Testis (tissue), 3 donors: ENCODE results near the gene STK40. TPM values are rescaled to one million over a fixed set of nuclear protein-coding genes. Genes with fewer than 3 reads are reported as not detected.

Experiments used
- DNase-seq: peaks from one replicate; pipeline ENCODE4 v3.0.0-alpha.2; 2019
- H3K27ac ChIP-seq, 2 donors: fragments of 200-600 bp; sonication (generic); one replicate each; pipeline ENCODE4 v1.5.1; 2019
- H3K27me3 ChIP-seq: fragments of 200-600 bp; sonication (generic); one replicate; pipeline ENCODE4 v1.5.1; 2019
- H3K36me3 ChIP-seq: fragments of 200-600 bp; sonication (generic); one replicate; pipeline ENCODE4 v1.5.1; 2017; ENCODE audit warnings: low read depth; ENCODE audit errors: missing control alignments
- H3K4me1 ChIP-seq: fragments of 200-600 bp; sonication (generic); one replicate; pipeline ENCODE4 v1.5.1; 2019
- H3K4me3 ChIP-seq, 2 donors: fragments of 200-600 bp; sonication (generic); one replicate each; pipeline ENCODE4 v1.5.1; 2017 to 2019
- H3K9me3 ChIP-seq: fragments of 200-600 bp; sonication (generic); one replicate; pipeline ENCODE4 v1.5.1; 2017
- POLR2A ChIP-seq: fragments of 450-650 bp; IDR thresholded peaks from one replicate; pipeline ENCODE4 v1.6.1; 2017; ENCODE audit warnings: antibody characterized with exemption, mild to moderate bottlenecking, moderate library complexity
- WGBS, 2 donors: methylation state at CpG; one replicate each; pipeline ENCODE4 v1.1.5; 2018; 5-methylcytosine and 5-hydroxymethylcytosine counted together
- intact Hi-C: fragments of 100-400 bp; cut with DNase I; formaldehyde crosslinking; loops from one replicate; pipeline ENCODE4 v1.15.1; 2023; ENCODE audit warnings: low total_unique reads
- polyA plus RNA-seq: library from polyadenylated mRNA; stranded (reverse); fragments of 350-450 nt; fragmentation: Illumina TruSeq; extraction: RNeasy Lipid Tissue Mini Kit (QIAGEN cat#74804); gene quantifications from one replicate; pipeline ENCODE4 v1.2.3, GENCODE V29; 2014; ENCODE audit warnings: low read depth, low replicate concordance; ENCODE audit not compliant: insufficient read depth
- total RNA-seq, 2 donors: library from RNA; depleted of rRNA; stranded (reverse); fragments of >200 nt; gene quantifications; one replicate each; pipeline ENCODE4 v1.2.3, GENCODE V29; 2016
- TF ChIP-seq, protein P1 (sequence below), 3 experiments: fragments of 450-650 bp in 2 of 3; fragments of 200-600 bp in 1 of 3; sonication (generic) in 1 of 3; IDR thresholded peaks; one replicate each; pipeline ENCODE4 v1.5.1; 2016 to 2019; ENCODE audit warnings: antibody characterized with exemption in 3 of 3, mild to moderate bottlenecking in 2 of 3, moderate library complexity in 1 of 3

Gene STK40
- total and polyA plus RNA-seq, 3 donors from 2014 or later, result 126 to 159 (median 140) TPM

DNA sequence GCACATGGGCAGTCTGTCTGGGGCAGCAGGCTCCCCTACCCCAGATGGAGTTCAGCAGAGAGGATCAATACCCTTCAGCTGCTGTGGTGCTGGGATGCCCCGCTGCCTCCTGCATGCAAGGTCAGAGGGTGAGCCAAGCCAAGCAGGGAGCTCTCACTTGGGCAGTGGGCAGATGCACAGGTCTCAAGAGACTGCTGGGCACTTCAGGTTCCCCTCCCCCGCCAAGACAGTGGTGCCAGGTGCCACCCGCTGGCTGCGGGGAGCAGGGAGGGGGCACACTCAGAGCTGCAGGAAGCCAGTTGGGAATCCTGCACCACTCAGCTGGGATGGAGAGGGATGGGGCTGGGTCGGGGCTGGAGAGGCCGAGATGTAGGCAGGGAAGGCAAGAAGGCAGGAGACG lies 46.5 kb downstream of the STK40 start:
- intact Hi-C loops, result no loop called here
- Histone ChIP-seq H3K9me3 (no peaks in the 10 kb centered on the region), H3K27ac (peak overlapping the region in 1 of 2 donors; percentile 1), H3K4me3 (no peak overlapping the region), H3K27me3 (no peaks in the 10 kb centered on the region), H3K4me1 (peaks cover 22% of the 10 kb centered on the region), H3K36me3 (no peaks in the 10 kb centered on the region)
- TF ChIP-seq, protein P1, sequence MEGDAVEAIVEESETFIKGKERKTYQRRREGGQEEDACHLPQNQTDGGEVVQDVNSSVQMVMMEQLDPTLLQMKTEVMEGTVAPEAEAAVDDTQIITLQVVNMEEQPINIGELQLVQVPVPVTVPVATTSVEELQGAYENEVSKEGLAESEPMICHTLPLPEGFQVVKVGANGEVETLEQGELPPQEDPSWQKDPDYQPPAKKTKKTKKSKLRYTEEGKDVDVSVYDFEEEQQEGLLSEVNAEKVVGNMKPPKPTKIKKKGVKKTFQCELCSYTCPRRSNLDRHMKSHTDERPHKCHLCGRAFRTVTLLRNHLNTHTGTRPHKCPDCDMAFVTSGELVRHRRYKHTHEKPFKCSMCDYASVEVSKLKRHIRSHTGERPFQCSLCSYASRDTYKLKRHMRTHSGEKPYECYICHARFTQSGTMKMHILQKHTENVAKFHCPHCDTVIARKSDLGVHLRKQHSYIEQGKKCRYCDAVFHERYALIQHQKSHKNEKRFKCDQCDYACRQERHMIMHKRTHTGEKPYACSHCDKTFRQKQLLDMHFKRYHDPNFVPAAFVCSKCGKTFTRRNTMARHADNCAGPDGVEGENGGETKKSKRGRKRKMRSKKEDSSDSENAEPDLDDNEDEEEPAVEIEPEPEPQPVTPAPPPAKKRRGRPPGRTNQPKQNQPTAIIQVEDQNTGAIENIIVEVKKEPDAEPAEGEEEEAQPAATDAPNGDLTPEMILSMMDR (IDR thresholded peaks at IDR 0.05), result no peak
- no peak for TF ChIP-seq POLR2A
- DNase-seq, result no peak
- 75 to 88% methylated on average over 6 to 7 of the region's 7 CpGs for WGBS, 2 donors

DNA sequence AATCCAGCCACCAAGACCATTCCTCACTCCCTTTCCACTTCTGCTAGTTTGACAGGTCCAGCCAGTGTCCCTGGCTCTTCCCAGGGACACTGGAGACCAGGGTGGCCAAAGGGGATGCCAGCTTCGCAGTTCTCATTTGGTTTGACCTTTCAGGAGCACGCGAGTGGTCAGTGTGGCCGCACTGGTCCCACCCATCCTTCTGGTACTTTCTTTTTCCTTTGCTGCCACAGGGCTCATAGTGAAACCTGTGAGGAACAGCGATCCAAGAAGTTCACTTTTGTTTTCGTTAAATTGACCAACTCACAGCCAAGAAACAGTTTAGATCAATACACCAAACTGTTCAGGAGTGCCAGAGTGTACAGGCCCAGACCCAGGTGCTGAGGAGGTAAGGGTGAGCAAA lies 47.9 kb downstream of the STK40 start:
- intact Hi-C loops, result no loop called here
- DNase-seq, result no peak
- Histone ChIP-seq H3K9me3 (no peaks in the 10 kb centered on the region), H3K27ac (no peak overlapping the region), H3K27me3 (no peaks in the 10 kb centered on the region), H3K36me3 (no peaks in the 10 kb centered on the region), H3K4me1 (peaks cover 21% of the 10 kb centered on the region), H3K4me3 (no peak overlapping the region)
- TF ChIP-seq POLR2A, result no peak
- TF ChIP-seq, protein P1 (IDR thresholded peaks at IDR 0.05), result no peak
- 92 to 94% methylated on average over 6 of the region's 6 CpGs for WGBS, 2 donors

DNA sequence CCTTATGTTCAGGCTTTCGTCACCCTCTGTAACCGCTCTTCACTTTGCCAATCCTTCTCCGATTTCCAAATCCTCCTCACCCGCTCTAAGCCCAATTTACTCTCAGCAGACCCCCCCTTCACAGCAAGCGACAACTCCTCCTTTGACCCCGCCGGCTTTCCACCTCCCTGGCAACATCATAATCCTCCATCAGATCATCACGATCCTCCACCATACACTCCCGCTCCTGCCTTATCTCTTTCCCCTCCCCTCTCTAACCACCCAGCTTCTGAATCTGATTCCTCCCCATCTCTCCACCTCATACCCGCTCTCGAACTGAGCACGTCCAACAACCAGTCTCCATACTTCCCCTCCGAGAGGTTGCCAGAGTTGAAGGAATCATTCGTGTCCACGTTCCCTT lies 54.8 kb downstream of the STK40 start:
- TF ChIP-seq, protein P1 (IDR thresholded peaks at IDR 0.05), result no peak
- TF ChIP-seq POLR2A, result no peak
- Histone ChIP-seq H3K27me3 (no peaks in the 10 kb centered on the region), H3K36me3 (no peaks in the 10 kb centered on the region), H3K27ac (no peak overlapping the region), H3K4me1 (peaks cover 5% of the 10 kb centered on the region), H3K4me3 (no peak overlapping the region), H3K9me3 (no peaks in the 10 kb centered on the region)
- DNase-seq, result no peak
- 89 to 93% methylated on average over 15 of the region's 15 CpGs for WGBS, 2 donors
- intact Hi-C loops, result no loop called here

DNA sequence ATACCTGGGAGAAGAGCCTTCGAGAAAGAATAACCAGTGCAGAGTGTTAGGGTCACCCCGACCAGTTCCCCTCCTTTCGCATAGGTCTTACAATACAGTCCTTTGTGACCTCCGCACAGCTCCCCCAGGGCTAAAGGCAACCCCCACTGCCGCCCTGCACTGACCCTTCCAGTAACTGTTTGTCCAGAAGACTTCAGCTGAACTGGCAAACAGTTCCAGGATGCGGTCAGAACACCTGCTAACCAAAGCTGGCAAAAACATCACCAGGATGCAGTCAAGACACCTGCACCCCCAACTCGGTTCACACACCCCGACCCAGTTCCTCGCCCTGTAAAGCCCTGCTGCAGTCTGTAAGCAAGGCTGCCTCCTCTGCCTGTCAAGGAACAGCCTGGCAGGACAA lies 55.9 kb downstream of the STK40 start:
- Histone ChIP-seq H3K9me3 (no peaks in the 10 kb centered on the region), H3K4me3 (no peak overlapping the region), H3K27me3 (no peaks in the 10 kb centered on the region), H3K27ac (no peak overlapping the region), H3K36me3 (no peaks in the 10 kb centered on the region), H3K4me1 (peaks cover 5% of the 10 kb centered on the region)
- WGBS, 2 donors, result 90 to 94% methylated on average over 9 of the region's 9 CpGs
- DNase-seq, result no peak
- TF ChIP-seq POLR2A, result no peak
- TF ChIP-seq, protein P1 (IDR thresholded peaks at IDR 0.05), result no peak
- intact Hi-C loops, result no loop called here

DNA sequence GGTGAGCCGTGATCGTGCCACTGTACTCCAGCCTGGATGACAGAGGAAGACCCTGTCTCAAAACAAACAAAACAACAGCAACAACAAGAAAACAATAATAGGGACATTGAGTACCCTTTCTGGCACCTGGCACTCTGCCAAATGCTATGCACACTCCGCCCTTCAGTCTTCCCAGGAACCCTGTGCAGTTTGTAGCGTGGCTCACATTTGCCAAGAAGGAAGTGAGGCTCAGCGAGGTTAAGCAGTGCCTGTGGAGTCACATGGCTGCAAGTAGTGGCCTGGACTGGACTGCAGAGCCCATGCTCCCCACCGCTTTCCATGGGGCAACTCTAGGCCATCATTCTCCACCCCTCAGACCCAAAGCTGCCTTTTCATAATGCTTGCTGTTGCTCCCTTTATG lies 57.0 kb downstream of the STK40 start:
- no peak overlapping the region for H3K27ac ChIP-seq
- intact Hi-C loops, result no loop called here

More for the DNA sequence above, 57.0 kb downstream of the STK40 start:
- Histone ChIP-seq H3K27me3 (no peaks in the 10 kb centered on the region), H3K4me1 (peaks cover 8% of the 10 kb centered on the region), H3K36me3 (no peaks in the 10 kb centered on the region), H3K9me3 (no peaks in the 10 kb centered on the region), H3K4me3 (no peak overlapping the region)
- 65 to 74% methylated on average over 6 of the region's 6 CpGs for WGBS, 2 donors
- peak; percentile 47 for DNase-seq
- TF ChIP-seq, protein P1 (IDR thresholded peaks at IDR 0.05), result no peak
- no peak for TF ChIP-seq POLR2A
